ENCODE results near the gene GEN1.
A peak's percentile ranks its signal among the peaks of the same experiment; 100 is the strongest.

GEN1 gene

DNA sequence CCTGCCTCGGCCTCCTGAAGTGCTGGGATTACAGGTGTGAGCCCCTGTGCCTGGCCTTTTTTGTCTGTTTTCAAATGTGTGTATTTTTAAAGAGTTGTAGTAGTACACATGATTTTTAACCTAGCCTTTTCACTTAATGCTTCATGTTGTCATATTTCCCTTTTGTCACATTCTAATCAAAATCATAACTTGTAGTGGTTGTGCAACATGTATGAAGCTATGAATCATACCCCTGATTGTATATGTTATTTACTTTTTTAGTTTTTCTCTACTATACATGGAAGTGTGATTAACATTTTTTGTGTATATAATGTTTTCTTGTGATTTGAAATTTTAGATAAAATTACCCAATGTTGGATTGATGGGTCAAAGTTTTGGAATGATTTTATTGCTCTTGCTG, 8.5 kb downstream of the GEN1 start:
- DNase-seq (ENCODE audit: low spot score in 2 of 2) = no peak
- Histone ChIP-seq H3K4me3 (no peak overlapping the region), H3K27me3 (ENCODE audit: low read depth) (no peaks in the 10 kb centered on the region), H3K4me1 (peaks cover 21% of the 10 kb centered on the region), H3K9me3 (no peaks in the 10 kb centered on the region), H3K36me3 (replicated peaks) (peaks cover 23% of the 10 kb centered on the region)
- in situ Hi-C loops (cut with MboI; ENCODE audit: low sequenced_read_pairs) = no loop called here

DNA sequence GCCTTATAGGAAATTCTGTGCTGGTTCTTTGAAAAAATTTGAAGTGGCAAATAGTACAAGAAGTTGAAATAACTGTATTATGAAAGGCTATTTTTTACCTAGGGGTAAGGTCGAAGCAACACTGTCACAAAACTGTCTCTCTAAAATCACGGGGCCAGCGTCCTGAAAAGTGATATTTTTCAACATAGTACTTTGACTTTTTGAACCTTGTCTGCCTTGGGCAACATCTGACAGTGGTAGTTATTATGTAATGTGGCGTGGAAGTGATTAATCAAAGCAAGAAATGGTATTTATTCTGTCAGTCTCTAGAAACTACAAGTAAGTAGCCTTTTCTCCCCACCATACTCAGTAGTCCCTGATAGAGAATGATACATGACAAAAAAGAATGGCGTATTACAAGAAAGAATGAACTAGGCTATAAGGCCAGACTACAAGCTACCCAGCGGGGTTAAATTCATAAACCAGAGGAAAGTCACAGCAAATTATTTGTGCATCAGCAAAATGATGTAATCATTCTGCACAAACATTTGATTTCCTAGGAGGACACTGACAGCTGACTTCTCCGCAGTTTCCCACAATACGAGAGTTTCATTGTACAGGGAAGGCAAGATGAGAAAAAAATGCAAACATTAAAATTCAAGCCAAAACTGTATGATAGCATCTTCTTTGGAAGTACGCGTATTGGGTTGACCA, 9.8 kb downstream of the GEN1 start:
- no peaks in the 10 kb centered on the region for H3K27me3 ChIP-seq (ENCODE audit: low read depth)
- H3K36me3 ChIP-seq (replicated peaks) = peaks cover 35% of the 10 kb centered on the region
- H3K4me1 ChIP-seq = peaks cover 10% of the 10 kb centered on the region
- no peaks in the 10 kb centered on the region for H3K9me3 ChIP-seq
- in situ Hi-C loops (cut with MboI; ENCODE audit: low sequenced_read_pairs) = no loop called here
- H3K4me3 ChIP-seq = no peak overlapping the region
- DNase-seq (ENCODE audit: low spot score in 2 of 2) = no peak

DNA sequence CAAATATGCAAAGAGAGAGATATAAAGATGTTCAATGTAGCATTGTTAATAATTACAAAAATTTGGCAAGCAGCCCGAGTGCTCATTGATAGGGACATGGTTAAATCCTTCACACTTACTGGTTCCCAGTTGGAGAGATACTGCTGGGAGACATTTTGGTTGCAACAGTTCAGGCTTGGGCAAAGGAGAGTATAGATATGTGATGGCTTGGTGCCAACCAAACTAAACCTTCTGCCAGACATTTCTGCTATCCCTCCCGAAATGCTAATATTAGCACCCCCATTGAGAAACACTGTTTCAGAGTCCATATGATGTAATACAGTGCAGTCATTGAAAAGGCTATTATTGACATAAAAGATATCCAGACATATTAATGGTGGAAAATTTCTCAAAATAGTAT, 11.5 kb downstream of the GEN1 start:
- no peak for DNase-seq (ENCODE audit: low spot score in 2 of 2)
- in situ Hi-C loops (cut with MboI; ENCODE audit: low sequenced_read_pairs) = no loop called here

DNA sequence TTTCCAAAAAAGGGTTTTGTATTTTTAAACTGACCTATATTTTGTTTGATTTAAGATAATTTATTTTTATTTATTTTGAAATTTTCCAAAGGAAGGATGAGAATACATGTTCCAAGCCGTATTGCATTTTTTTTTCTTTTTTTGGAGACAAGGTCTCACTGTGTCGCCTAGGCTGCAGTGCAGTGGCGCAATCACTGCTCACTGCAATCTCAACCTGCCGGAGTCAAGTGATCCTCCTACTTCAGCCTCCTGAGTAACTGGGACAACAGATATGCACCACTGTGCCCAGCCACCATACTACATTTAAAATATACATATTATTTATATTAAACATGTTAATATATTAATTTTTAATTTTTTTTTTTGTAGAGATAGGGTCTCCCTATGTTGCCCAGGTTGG, 15.0 kb downstream of the GEN1 start:
- in situ Hi-C loops (cut with MboI; ENCODE audit: low sequenced_read_pairs) = no loop called here
- Histone ChIP-seq H3K27me3 (ENCODE audit: low read depth) (no peaks in the 10 kb centered on the region), H3K9me3 (no peaks in the 10 kb centered on the region), H3K4me3 (no peak overlapping the region), H3K4me1 (no peaks in the 10 kb centered on the region), H3K36me3 (replicated peaks) (peaks cover 43% of the 10 kb centered on the region)
- no peak for DNase-seq (ENCODE audit: low spot score in 2 of 2)

More for the DNA sequence above, 11.5 kb downstream of the GEN1 start:
- Histone ChIP-seq H3K4me3 (no peak overlapping the region), H3K4me1 (no peaks in the 10 kb centered on the region), H3K9me3 (no peaks in the 10 kb centered on the region), H3K36me3 (replicated peaks) (peaks cover 35% of the 10 kb centered on the region), H3K27me3 (ENCODE audit: low read depth) (no peaks in the 10 kb centered on the region)

DNA sequence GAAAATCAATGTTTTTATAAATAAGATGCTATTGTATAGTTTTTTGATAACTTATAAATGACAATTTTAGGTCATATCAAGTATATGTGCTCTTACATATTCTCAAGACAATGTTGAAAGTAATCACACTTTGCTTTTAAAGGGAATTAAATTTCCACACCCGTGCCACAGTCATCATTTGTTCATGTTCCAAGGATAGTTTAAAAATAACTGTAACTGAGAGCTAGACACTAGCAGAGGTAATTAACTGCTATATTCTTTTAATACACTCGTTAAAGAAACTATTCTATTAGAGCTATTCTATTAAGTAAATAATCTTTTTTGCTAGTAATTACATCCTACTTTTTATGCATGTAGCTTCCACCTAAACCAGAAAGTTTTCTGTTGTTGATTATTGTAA, 18.0 kb downstream of the GEN1 start:
- DNase-seq (ENCODE audit: low spot score in 2 of 2) = no peak
- in situ Hi-C loops (cut with MboI; ENCODE audit: low sequenced_read_pairs) = no loop called here
- Histone ChIP-seq H3K27me3 (ENCODE audit: low read depth) (no peaks in the 10 kb centered on the region), H3K4me1 (no peaks in the 10 kb centered on the region), H3K9me3 (no peaks in the 10 kb centered on the region), H3K4me3 (no peak overlapping the region), H3K36me3 (replicated peaks) (peaks cover 35% of the 10 kb centered on the region)

DNA sequence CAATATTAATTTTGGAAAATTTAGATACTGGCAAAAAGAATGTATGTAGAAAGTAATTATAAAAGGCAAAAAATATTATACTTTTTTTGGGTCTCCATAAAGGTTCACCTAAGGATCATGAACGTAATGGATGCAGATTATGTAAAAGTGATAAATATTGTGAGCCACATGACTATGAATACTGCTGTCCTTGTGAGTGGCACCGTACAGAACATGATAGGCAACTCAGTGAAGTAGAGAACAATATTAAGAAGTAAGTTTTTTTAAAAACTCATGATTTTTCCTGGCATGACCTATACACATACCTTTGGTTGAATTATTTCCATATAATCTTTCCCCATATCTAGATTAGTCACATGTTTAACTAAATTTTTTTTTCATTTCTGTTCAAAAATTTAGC, 18.6 kb downstream of the GEN1 start:
- Histone ChIP-seq H3K36me3 (replicated peaks) (peaks cover 36% of the 10 kb centered on the region), H3K4me1 (no peaks in the 10 kb centered on the region), H3K27me3 (ENCODE audit: low read depth) (no peaks in the 10 kb centered on the region), H3K9me3 (no peaks in the 10 kb centered on the region), H3K4me3 (no peak overlapping the region)
- no peak for DNase-seq (ENCODE audit: low spot score in 2 of 2)
- in situ Hi-C loops (cut with MboI; ENCODE audit: low sequenced_read_pairs) = no loop called here

DNA sequence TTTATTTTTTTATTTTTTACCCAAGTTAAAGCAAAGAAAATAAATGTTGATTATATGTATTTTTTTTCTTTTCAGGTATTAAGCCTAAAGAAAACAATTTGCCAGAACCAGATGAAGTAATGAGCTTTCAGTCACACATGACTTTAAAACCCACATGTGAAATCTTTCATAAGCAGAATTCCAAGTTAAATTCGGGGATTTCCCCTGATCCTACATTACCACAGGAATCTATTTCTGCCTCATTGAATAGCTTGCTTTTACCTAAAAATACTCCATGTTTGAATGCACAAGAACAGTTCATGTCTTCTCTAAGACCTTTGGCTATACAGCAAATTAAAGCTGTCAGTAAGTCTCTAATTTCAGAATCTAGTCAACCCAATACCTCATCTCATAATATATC, 26.6 kb downstream of the GEN1 start:
- H3K36me3 ChIP-seq (replicated peaks) = peaks cover 26% of the 10 kb centered on the region
- DNase-seq (ENCODE audit: low spot score in 2 of 2) = no peak
- H3K9me3 ChIP-seq = no peaks in the 10 kb centered on the region
- in situ Hi-C loops (cut with MboI; ENCODE audit: low sequenced_read_pairs) = no loop called here
- no peaks in the 10 kb centered on the region for H3K4me1 ChIP-seq
- no peaks in the 10 kb centered on the region for H3K27me3 ChIP-seq (ENCODE audit: low read depth)
- no peak overlapping the region for H3K4me3 ChIP-seq

DNA sequence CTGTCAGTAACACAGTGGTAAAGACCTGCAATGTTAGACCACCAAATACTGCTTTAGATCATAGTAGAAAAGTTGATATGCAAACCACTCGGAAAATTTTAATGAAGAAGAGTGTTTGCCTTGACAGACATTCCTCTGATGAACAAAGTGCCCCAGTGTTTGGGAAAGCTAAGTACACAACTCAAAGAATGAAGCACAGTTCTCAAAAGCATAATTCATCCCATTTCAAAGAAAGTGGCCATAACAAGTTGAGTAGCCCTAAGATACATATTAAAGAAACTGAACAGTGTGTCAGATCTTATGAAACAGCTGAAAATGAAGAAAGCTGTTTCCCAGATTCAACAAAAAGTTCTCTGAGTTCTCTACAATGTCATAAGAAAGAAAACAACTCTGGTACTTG, 27.5 kb downstream of the GEN1 start:
- in situ Hi-C loops (cut with MboI; ENCODE audit: low sequenced_read_pairs) = no loop called here
- H3K36me3 ChIP-seq (replicated peaks) = peaks cover 26% of the 10 kb centered on the region
- no peaks in the 10 kb centered on the region for H3K27me3 ChIP-seq (ENCODE audit: low read depth)
- H3K9me3 ChIP-seq = no peaks in the 10 kb centered on the region
- H3K4me1 ChIP-seq = no peaks in the 10 kb centered on the region
- DNase-seq (ENCODE audit: low spot score in 2 of 2) = no peak
- H3K4me3 ChIP-seq = no peak overlapping the region

DNA sequence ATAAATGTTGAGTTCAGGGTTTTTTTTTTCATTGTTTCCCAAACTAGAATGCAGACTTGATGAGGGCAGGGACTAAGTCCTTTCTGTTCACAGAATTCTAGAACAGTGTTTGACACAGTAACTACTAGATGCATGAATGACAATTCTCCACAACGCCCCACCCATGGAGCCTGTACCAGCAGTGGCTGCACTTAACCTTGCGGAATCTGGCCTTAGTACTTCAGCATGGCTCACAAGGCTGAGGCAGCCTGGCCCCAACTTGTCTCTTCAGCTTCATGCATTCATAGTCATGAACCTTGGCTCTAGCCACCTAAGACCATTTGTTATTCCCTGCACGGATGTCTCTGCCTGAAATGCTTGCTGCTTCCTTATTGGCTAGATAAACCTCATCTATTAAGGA, 32.8 kb downstream of the GEN1 start:
- H3K27me3 ChIP-seq (ENCODE audit: low read depth) = no peaks in the 10 kb centered on the region
- H3K4me1 ChIP-seq = peaks cover 11% of the 10 kb centered on the region
- peaks cover 11% of the 10 kb centered on the region; the same call in 1 of the 2 replicates for H3K36me3 ChIP-seq (replicated peaks)
- in situ Hi-C loops (cut with MboI; ENCODE audit: low sequenced_read_pairs) = no loop called here
- H3K4me3 ChIP-seq = no peak overlapping the region
- DNase-seq (ENCODE audit: low spot score in 2 of 2) = no peak
- no peaks in the 10 kb centered on the region for H3K9me3 ChIP-seq

DNA sequence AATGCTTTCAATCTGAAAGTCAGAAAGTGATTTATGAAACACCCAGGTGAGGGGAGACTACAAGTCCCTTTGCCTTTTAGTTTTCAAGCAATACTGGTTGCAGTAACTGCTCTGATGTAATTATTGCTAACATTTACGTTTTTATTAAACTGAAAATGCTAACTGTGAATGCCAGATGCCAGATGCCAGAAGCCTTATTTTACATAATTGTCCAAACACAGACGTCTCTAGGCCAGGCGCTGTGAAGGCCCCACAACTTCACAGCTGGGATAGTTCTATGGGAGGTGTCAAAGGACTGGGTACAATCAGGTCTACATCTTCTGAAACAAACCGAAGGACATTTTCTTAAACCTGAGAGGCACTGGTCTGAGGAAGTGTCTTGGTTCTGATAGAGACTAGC, 34.8 kb downstream of the GEN1 start:
- no peak for DNase-seq (ENCODE audit: low spot score in 2 of 2)
- Histone ChIP-seq H3K4me1 (peaks cover 11% of the 10 kb centered on the region), H3K4me3 (no peak overlapping the region), H3K36me3 (replicated peaks) (peaks cover 3% of the 10 kb centered on the region; the same call in 1 of the 2 replicates), H3K9me3 (no peaks in the 10 kb centered on the region), H3K27me3 (ENCODE audit: low read depth) (no peaks in the 10 kb centered on the region)
- in situ Hi-C loops (cut with MboI; ENCODE audit: low sequenced_read_pairs) = no loop called here

DNA sequence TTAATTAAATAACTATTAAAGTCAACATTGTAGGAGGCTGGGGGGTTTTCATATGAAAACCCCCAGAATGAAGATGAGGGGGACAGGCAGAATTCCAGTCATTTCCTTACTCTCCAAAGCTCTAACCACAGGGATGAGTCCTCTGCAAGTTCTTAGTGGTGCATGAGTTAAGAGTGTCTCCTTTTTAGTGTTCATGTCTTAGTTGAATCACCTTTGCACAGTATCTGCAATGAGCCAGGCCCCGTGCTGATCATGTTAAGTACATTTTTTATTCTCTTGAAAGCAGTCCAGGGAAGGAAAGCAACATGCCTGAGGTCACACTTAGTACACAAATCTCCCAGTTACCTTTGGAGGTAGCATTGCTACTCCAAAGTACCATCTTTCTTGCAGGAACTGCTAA, 36.6 kb downstream of the GEN1 start:
- in situ Hi-C loops (cut with MboI; ENCODE audit: low sequenced_read_pairs) = no loop called here
- DNase-seq (ENCODE audit: low spot score in 2 of 2) = no peak
- no peaks in the 10 kb centered on the region for H3K9me3 ChIP-seq
- H3K36me3 ChIP-seq (replicated peaks) = no peaks in the 10 kb centered on the region
- peaks cover 11% of the 10 kb centered on the region for H3K4me1 ChIP-seq
- H3K4me3 ChIP-seq = no peak overlapping the region
- no peaks in the 10 kb centered on the region for H3K27me3 ChIP-seq (ENCODE audit: low read depth)

DNA sequence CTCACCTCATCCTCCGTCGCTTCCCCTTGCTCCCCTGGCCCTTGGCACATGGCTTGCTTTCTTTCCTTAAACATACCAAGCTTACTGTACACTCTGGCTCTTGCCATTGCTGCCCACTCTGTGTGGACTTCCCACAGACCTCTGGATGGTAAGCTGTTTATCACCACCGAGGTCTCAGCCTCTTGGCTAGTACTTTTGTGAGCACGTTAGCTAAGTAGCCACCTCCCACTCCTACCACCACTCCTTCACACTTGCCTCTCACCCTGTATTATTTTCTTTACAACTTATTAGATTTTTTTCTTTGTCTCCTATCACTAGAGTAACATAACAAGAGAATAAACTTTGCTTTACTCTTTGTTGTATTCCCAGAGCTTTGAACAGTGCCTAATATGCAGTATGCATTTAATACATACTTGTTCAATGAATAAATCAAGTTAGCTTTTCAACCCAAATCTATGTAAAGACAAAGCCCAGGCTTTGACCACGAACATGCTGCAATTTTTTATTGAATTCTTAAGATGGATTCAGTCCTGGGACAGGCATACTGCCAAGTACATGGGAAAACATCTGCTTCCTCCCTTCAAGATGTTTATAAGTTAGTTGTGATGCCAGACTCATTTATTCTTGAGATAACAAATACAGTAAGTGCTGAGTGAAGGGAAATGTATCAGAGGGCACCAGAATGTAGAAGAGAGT, 37.3 kb downstream of the GEN1 start:
- Histone ChIP-seq H3K27me3 (ENCODE audit: low read depth) (no peaks in the 10 kb centered on the region), H3K9me3 (no peaks in the 10 kb centered on the region), H3K36me3 (replicated peaks) (no peaks in the 10 kb centered on the region), H3K4me3 (no peak overlapping the region), H3K4me1 (peaks cover 11% of the 10 kb centered on the region)
- in situ Hi-C loops (cut with MboI; ENCODE audit: low sequenced_read_pairs) = no loop called here
- DNase-seq (ENCODE audit: low spot score in 2 of 2) = peak in 1 of 2 experiments; percentile 18

DNA sequence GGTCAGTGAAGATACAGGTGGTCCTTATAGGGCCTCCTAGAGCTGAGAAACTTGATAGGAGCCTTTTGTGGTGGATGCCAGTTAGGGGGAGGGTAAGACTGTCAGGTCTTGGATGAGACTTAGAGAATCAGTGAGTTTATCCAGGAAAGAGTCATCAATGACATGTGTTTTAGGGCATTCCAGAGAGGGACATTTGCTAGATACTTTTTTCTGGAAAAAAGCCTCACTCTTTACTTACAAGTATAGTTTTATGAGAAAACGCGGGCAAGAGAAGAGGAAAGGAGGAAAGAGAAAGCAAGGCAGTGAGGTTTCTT, 37.8 kb downstream of the GEN1 start:
- peaks cover 11% of the 10 kb centered on the region for H3K4me1 ChIP-seq
- H3K36me3 ChIP-seq (replicated peaks) = no peaks in the 10 kb centered on the region
- no peak for DNase-seq (ENCODE audit: low spot score in 2 of 2)
- H3K4me3 ChIP-seq = no peak overlapping the region
- H3K9me3 ChIP-seq = no peaks in the 10 kb centered on the region
- no peaks in the 10 kb centered on the region for H3K27me3 ChIP-seq (ENCODE audit: low read depth)
- in situ Hi-C loops (cut with MboI; ENCODE audit: low sequenced_read_pairs) = no loop called here

DNA sequence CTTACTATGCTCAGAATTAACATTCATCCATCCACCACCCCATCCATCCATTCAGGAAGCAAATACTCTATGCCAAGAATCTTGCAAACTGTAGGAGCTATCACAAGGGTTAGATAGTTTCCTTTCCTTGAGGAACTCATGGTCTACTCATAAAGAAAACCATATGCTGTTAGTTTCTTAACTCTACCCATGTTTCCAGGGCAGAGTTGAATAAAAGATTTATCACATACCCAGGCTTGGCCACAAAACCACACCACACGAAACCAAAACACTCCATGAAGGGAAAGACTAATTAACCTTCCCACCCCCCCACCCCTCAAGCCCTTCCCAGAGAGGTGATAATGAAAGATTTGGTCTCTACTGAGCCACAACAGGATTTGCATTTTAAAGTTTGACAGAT, 38.6 kb downstream of the GEN1 start:
- H3K9me3 ChIP-seq = no peaks in the 10 kb centered on the region
- H3K27me3 ChIP-seq (ENCODE audit: low read depth) = no peaks in the 10 kb centered on the region
- H3K4me3 ChIP-seq = no peak overlapping the region
- H3K36me3 ChIP-seq (replicated peaks) = no peaks in the 10 kb centered on the region
- H3K4me1 ChIP-seq = peaks cover 11% of the 10 kb centered on the region
- in situ Hi-C loops (cut with MboI; ENCODE audit: low sequenced_read_pairs) = no loop called here
- DNase-seq (ENCODE audit: low spot score in 2 of 2) = no peak

DNA sequence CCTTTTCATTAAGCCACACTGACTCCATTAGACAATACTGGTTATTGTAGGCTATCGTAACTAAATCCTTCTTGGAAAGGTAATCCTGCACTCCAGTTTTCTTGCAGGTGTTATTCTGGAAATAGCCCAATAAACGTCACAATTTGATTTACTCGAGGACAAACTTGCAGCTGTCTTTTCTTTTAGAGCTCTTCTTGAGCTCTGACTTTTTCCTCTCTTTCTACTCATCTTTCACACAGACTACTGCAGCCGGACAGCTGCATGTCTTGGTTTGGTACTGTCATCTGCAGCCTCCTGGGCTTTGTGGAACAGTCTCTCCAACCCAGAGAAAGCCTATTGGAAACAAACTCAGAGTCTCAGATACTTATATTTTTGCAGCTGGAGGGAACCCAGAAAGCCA, 39.4 kb downstream of the GEN1 start:
- Histone ChIP-seq H3K27me3 (ENCODE audit: low read depth) (no peaks in the 10 kb centered on the region), H3K9me3 (no peaks in the 10 kb centered on the region), H3K4me1 (peaks cover 5% of the 10 kb centered on the region), H3K36me3 (replicated peaks) (no peaks in the 10 kb centered on the region), H3K4me3 (no peak overlapping the region)
- DNase-seq (ENCODE audit: low spot score in 2 of 2) = no peak
- in situ Hi-C loops (cut with MboI; ENCODE audit: low sequenced_read_pairs) = no loop called here
